Measurements from ENCODE around the gene COL4A2.

Gene COL4A2

DNA sequence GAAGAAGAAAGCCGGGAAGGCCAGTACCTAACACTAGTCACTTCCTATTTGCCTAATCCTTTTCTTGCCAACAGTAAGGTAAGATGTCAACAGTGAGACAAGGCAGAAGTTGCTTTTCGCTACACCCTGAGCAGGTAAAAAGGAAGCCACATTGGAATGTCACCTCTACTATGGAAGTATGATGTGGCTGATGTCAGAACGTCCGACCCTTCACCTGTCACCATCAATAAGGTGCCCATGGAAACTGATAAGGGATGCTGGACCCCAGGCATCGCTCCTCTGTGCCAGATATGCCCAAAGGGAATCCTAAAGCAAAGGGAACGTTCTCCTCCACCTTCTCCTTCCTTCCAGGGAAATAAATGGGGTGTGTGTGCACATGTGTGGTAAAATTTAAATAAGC is 34.4 kb upstream of the COL4A2 start:
- DNase-seq: no peak

DNA sequence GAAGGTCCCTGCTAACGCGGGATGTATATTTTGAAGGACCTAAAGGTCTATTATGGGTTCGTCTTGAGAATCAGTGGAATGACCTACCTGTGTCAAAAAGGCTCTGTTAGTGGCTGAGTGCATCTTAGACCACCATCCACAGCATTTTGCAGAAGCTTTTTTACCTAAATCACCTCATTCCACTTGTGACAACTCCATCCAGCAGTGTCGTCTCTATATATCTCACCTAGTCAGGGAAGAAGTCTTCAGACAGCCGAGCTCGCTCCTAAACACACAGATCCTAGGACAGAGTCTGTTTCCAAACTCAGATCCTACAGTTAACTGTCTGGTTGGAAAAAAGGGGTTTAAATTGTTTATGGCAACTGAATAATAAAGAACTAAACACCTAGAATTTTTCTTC is 33.8 kb upstream of the COL4A2 start:
- no peak for DNase-seq

DNA sequence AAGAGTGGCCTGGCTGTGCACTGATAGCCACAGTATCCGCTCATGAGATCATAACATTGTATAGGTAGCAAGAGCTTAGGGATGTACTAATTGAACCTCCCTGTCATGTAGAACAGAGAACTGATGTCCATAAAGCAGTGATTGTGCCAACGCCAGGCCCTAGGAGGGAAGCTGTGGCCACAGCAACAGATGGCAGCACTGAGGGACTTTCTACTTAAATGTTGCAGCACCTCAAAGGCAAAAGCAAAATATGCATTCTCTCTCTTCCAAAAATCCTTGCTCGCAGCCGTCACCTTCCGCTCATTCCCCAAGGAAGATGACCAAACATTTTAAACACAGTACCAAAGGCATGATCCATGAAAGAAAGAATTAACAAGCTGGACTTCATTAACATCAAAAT is 32.4 kb upstream of the COL4A2 start:
- DNase-seq: no peak

DNA sequence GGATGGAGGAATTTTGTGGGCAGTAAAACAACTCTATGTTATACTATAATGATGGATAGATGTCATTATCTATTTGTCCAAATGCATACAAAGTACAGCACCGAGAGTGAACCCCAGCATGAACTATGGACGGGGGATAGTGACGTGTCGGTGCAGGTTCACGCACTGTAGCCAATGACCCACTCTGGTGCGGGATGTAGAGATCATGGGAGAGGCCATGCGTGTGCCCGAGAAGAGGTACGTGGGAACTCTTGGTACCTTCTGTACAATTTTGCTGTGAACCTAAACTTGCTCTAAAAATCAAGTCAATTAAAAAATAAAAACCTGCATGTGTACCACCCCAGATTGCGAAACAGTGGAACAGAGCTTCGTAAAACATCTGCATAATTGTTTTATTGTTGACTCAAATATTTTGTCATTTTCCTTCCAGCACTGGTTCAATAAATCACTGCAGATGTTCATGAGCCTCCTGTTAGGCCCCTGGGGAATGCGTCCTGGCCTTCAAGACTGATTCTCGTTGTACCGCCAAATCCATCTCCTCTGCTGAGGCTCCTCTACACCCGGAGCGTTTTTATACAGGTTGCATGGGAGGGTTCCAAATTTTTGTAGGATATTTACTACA is 31.0 kb upstream of the COL4A2 start:
- DNase-seq: no peak

DNA sequence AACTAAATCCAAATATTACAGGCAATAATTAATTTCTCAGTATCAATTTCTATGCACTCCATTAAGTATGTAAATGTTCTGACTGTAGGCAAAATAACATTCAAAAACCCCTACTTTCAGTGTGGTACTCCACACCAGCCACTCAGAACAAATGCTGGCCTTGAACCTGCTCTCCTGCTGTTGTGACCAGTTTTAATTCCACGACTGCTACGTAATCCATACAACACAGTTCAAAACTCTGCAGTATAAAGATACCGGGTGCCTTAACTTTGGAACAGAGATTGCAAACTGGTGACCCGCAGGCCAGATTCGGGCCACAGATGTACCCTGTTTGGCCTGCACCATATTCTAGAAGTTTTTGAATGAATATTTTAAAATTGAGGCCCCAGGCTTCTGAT is 30.5 kb upstream of the COL4A2 start:
- DNase-seq: no peak

- DNase-seq: no peak
Observed at GRCh38 chr13:110277357-110277975, 29.6 kb upstream of the COL4A2 start.

- no peak for DNase-seq
Observed at GRCh38 chr13:110278859-110279258, 28.2 kb upstream of the COL4A2 start.

DNA sequence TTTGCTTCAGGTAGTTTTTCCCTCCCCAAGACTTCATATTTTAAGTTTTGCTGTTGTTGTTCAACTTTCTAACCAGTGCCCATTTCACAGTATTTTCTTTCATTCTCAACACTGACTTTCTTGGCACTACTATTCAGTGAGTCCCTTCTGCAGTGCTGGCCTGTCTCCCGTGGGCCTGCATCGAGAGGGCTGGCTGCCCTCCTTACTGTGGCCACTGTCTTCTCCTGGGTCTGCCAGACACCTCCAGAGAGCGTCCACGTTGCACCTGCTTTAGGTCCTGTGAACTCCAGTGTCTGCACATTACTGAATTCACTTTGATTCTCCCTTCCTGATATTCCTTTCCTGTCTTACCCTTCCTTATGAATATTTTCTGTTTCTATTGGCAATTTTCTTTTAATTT is 27.4 kb upstream of the COL4A2 start:
- no peak for DNase-seq

DNA sequence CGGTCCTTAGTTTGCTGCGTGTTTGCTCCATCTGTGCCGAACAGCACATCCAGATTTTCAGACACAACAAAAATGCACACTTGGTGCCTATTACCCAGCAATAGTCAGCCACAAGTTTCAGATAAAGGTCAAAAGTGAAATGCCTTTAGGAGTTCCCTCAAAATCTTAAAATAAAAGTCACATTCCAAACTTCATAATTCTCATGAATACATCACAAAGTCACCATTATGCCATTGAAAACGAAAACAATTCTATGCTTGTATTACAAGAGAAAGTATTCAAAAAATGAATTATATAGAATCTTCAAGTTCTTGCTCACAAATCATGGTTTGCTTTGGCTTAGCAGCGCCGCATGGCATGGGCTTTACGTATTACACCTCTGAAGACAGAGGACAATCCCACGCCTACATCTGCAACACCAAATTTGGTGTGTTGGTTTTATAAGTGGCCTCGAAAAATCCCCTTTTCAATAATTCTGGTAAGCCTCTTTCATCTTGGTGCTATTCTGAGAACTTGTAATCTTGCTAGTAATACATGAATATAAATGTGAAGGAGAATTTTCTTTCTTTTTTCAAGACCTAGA is 26.8 kb upstream of the COL4A2 start:
- no peak for DNase-seq

DNA sequence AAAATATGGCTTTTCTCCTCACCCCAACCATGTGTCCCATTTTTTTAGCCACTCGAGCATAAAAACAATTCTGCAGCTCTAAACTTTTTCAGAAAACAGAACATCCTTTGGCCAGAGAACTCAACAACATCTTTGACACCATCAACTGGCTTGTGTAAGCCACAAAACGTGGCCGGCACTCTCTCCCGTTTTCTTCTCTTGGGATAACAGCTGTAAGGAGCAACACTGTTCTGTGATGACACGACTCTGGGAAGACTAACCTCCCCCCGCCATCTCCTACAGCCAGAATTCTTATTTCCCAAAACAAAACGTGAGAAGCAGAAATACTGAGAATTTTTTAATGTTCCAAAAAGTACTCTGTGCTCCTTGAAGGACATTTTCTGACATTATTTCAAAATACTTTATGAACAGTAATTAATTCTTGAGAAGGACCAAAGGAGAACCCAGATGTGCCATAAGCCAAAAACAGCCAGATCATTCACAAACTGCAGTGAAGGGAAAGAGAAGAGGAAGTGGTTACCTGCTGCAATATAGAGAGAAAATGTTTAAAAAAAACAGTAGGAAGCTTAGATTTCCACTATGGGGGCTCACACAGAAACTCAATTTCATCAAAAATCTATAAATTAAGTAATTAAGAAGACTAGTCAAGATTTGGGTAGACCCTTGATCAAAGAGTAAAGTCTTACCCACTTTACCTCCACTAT is 25.9 kb upstream of the COL4A2 start:
- no peak for DNase-seq

- no peak for DNase-seq
Observed at GRCh38 chr13:110281736-110282135, 25.3 kb upstream of the COL4A2 start.

- no peak for DNase-seq
Observed at GRCh38 chr13:110282316-110282841, 24.7 kb upstream of the COL4A2 start.

DNA sequence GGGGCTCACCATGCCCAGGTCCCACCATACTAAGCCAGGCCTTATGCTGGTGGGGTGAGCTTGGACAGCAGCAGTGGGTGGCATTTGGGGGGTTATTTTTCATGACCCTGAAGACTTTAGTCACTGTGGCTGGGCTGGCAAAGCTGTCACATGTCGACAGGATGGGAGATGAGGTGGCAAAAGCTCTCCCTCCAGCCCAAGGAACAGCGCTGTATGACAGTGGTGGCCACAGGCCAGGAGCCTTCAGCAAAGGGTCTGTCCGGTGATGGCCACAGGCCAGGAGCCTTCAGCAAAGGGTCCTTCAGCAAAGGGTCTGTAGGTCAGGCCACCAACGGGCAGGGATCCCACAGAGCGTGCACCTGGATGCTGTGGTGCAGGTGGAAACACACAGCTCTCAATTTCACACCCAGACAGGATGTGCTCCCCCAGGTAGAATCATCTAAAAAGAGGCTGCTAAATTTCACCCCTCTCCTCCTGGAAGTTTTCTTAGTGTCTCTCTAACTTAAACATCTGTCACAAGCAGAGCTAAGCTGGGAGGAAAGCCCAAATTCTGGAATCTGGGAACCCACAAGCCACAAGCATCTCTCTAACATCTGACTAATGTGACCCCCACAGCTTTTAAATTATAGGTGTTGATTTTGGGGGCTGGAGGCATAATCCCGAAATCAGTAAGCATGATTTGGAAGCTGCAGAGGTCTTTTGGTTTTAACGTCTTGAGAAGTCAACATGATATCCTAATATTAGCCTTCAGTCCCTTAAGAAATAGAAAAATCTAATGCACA is 23.2 kb upstream of the COL4A2 start:
- DNase-seq: no peak

DNA sequence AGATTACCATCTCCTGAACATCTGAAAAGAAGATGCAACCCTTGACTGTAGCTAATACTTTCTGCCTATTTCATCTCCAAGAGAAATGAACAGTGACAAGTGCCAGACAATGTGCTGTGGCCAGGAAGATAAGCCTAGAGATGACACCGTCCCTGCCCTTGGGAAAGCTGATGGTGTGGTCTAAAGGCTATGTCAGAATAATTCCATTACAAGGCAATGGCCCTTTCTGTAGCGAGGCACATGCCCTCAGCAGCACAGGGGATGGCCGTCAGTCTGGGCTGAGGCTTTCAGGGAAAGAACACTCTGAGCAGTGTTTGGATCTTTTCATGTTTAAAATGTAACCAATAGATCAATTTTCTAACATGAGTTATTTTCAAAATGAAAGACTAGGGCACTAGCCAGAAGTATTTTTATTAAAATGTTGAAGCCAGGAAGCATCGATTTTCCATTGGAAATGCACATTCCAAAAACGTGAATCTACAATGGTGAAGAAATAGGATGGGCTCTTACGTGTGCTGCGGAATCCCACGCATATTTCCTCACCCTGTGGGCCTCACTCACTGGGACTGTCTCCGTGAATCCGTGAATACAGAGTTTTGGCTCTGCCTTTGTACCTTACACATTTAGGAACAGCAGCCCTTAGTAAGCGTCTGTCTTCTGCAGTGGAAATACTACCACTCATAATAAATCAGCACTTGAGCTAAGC is 22.2 kb upstream of the COL4A2 start:
- DNase-seq: no peak

- DNase-seq: no peak
Observed at GRCh38 chr13:110285991-110286832, 20.9 kb upstream of the COL4A2 start.

- no peak for DNase-seq
Observed at GRCh38 chr13:110286833-110287819, 20.0 kb upstream of the COL4A2 start.

DNA sequence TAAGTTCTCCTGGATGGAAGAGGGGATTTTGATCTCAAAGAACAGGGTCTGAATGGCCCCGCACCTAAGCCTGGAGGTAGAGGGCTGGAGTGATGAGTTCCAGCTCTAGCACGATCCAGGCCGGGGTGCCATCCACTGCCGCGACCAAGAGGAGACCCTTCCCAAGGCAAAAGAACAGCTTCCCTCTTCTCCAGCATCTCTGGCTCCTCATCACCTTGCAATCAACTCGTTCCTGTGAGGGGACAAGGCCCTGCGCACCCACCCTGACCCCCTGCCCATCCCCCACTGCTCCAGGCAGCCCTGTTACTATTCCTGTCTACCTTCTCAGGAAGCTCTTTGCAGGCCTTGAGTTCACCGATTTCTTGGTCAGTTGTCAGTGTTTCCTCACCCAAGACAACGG is 17.9 kb upstream of the COL4A2 start:
- DNase-seq: no peak

DNA sequence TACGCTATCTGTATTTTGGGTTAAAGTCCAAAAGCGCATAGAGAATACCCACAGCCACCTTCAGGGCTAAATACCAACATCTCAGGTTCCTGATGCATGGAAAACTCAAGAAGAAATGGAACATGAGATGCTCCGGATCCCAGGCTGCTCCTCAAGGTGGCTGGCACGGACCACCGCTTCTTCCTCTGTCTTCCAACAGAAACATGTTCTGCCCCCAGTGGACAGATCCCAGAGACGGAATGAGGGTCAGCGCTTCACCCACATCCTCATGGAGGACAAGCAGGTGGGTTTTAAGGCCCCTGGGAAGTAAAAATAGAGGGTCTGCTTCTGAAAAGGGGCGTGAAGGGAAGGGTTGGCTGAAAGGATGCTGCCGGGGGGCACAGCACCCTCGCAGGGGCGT is 17.4 kb upstream of the COL4A2 start:
- DNase-seq: no peak

GRCh38 chr13:110290153-110290552 is 16.9 kb upstream of the COL4A2 start:
- no peak for DNase-seq

DNA sequence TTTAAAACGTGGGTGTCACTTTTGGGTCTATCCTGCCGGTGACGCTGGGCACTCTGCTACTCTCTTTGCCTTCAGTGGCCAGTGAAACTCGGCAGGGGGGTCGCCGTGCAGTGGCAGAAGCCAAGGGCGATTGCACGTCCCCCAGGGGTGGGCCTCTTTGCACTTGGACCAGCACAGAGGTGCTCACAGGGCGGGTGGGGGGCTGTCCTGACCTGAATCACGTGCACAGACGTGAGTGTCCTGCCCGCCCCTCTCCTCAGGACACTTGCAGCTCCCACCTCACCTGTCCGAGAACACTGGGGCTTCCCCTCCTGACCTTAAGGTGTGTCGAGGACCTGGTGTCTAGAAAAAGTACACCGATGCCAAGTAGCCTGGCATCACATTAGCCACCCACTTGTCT is 16.3 kb upstream of the COL4A2 start:
- DNase-seq: no peak
